Tibial nerve (tissue), 4 donors: Measurements from ENCODE around the gene COL9A3. TPM values are rescaled to one million over a fixed set of nuclear protein-coding genes. Genes with fewer than 3 reads are reported as not detected.
A peak's percentile ranks its signal among the peaks of the same experiment; 100 is the strongest.

ENCODE experiments used
- DNase-seq, 2 donors: peaks; one replicate each; pipeline ENCODE4 v3.0.0-alpha.2; 2019; ENCODE audit warnings: low spot score in 2 of 2
- H3K27ac ChIP-seq, 4 donors: fragments of 200-600 bp; sonication (generic) in 3 of 4; one replicate each; pipeline ENCODE4 v1.5.1; 2017 to 2019; ENCODE audit warnings: mild to moderate bottlenecking in 1 of 4
- H3K27me3 ChIP-seq, 2 donors: fragments of 200-600 bp; sonication (generic) in 1 of 2; one replicate each; pipeline versions ENCODE4 v1.5.1 to v1.6.0; 2017 to 2019
- H3K36me3 ChIP-seq, 3 donors: fragments of 200-600 bp; sonication (generic); one replicate each; pipeline ENCODE4 v1.5.1; 2018 to 2019
- H3K4me1 ChIP-seq, 4 donors: fragments of 200-600 bp; sonication (generic) in 3 of 4; one replicate each; pipeline ENCODE4 v1.5.1; 2017 to 2019
- H3K4me3 ChIP-seq, 4 donors: fragments of 200-600 bp; sonication (generic) in 3 of 4; one replicate each; pipeline ENCODE4 v1.5.1; 2017 to 2019; ENCODE audit warnings: mild to moderate bottlenecking in 1 of 4, moderate library complexity in 1 of 4
- H3K9me3 ChIP-seq, 4 donors: fragments of 200-600 bp; sonication (generic) in 3 of 4; one replicate each; pipeline ENCODE4 v1.5.1; 2017 to 2019
- EP300 ChIP-seq, 2 donors: sonication (generic); formaldehyde crosslinking; IDR thresholded peaks; one replicate each; pipeline ENCODE4 v1.6.1; 2017; ENCODE audit warnings: antibody characterized with exemption in 2 of 2, mild to moderate bottlenecking in 1 of 2
- POLR2A ChIP-seq, 2 donors: fragments of 450-650 bp; IDR thresholded peaks; one replicate each; pipeline ENCODE4 v1.6.1; 2017; ENCODE audit warnings: antibody characterized with exemption in 2 of 2, mild to moderate bottlenecking in 2 of 2, moderate library complexity in 2 of 2
- WGBS, 2 donors: methylation state at CpG; one replicate each; pipeline ENCODE4 v1.1.5; 2018; 5-methylcytosine and 5-hydroxymethylcytosine counted together
- total RNA-seq, 4 donors: library from RNA; depleted of rRNA; stranded (reverse); fragments of >200 nt; gene quantifications; one replicate each; pipeline ENCODE4 v1.1.0, GENCODE V29; 2016
- TF ChIP-seq, protein P1 (sequence below), 5 experiments: fragments of 200-600 bp in 3 of 5; fragments of 450-650 bp in 2 of 5; sonication (generic) in 3 of 5; IDR thresholded peaks; one replicate each; pipeline ENCODE4 v1.5.1; 2016 to 2019; ENCODE audit warnings: antibody characterized with exemption in 5 of 5, mild to moderate bottlenecking in 3 of 5, moderate library complexity in 2 of 5

The COL9A3 gene
- total RNA-seq, 4 donors from 2014 or later: 51.3 to 81.2 (median 63.5) TPM

DNA sequence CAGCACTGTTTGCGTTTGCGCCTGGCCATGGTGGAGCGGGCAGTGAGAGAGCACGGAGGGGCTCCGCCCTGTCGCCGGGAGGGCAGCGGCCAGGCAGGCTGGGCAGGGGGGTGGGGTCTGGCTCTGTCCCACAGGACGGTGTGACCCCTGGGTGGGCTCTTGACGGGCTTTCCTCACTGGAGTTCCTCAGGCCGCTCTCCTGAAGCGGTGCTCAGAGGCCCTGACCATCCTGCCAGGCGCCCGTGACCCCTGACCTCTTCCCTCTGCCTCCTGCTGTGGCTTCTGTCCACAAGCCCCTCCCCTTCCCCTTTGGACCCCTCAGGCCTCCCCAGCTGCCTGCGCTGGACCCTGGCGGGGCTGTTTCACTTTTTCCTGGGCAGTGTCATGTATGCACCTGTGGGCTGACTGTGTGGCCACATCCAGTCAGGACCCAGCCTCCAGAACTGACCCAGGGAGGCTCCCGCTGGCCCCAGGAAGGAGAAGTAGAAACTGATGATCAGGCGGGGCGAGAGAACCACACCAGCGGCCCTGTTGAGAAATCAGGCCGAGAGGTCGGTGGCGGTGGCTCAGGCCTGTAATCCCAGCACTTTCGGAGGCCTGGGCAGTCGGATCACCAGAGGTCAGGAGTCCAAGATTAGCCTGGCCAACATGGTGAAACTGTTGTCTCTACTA, 11.0 kb upstream of the COL9A3 start:
- TF ChIP-seq POLR2A (IDR thresholded peaks at IDR 0.05) (no peak), EP300 (IDR thresholded peaks at IDR 0.05) (peak in 1 of 2 donors; percentile 29)
- Histone ChIP-seq H3K4me3 (peak overlapping the region; percentile 89 to 100 (median 94)), H3K27ac (peak overlapping the region; percentile 88 to 98 (median 98)), H3K27me3 (no peaks in the 10 kb centered on the region), H3K9me3 (no peaks in the 10 kb centered on the region), H3K4me1 (peaks cover 0 to 41% (median 26%) of the 10 kb centered on the region in 4 donors), H3K36me3 (peaks cover 0 to 57% (median 12%) of the 10 kb centered on the region in 3 donors)
- DNase-seq: peak in 1 of 2 donors; percentile 48
- 19 to 27% methylated on average over 14 to 22 of the region's 25 CpGs for WGBS, 2 donors

DNA sequence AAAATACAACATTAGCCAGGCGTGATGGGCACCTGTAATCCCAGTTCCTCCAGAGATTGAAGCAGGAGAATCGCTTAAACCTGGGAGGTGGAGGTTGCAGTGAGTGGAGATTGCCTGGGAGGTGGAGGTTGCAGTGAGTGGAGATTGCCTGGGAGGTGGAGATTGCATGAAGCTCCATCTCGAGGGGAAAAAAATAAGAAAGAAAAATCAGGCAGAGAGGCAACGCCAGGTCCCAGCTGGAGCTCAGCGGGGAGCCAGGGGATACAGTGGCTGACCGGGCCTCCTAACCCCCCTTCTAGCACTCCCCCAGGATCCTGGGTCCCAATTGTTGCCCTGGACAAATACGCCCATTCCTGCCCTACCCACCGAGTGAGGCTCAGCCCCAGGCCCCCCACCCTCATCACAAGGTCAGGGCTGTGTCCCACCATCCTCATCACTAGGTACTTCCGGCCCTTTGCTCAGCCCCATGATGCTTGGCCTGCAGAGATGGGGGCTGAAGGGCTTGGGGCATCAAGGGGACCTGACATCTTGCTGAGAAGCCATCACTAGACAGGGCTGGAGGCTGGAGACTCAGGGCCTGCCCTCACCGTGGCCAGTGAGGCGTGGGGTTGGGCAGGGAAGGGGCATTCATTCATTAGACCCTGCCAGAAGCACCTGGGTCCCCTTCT, 10.3 kb upstream of the COL9A3 start:
- Histone ChIP-seq H3K27me3 (no peaks in the 10 kb centered on the region), H3K4me3 (peak overlapping the region; percentile 89 to 100 (median 94)), H3K36me3 (peaks cover 0 to 57% (median 17%) of the 10 kb centered on the region in 3 donors), H3K9me3 (no peaks in the 10 kb centered on the region), H3K4me1 (peaks cover 0 to 41% (median 26%) of the 10 kb centered on the region in 4 donors), H3K27ac (peak overlapping the region; percentile 88 to 98 (median 98))
- no peak for DNase-seq
- TF ChIP-seq EP300 (IDR thresholded peaks at IDR 0.05) (no peak), POLR2A (IDR thresholded peaks at IDR 0.05) (no peak)
- TF ChIP-seq, protein P1, sequence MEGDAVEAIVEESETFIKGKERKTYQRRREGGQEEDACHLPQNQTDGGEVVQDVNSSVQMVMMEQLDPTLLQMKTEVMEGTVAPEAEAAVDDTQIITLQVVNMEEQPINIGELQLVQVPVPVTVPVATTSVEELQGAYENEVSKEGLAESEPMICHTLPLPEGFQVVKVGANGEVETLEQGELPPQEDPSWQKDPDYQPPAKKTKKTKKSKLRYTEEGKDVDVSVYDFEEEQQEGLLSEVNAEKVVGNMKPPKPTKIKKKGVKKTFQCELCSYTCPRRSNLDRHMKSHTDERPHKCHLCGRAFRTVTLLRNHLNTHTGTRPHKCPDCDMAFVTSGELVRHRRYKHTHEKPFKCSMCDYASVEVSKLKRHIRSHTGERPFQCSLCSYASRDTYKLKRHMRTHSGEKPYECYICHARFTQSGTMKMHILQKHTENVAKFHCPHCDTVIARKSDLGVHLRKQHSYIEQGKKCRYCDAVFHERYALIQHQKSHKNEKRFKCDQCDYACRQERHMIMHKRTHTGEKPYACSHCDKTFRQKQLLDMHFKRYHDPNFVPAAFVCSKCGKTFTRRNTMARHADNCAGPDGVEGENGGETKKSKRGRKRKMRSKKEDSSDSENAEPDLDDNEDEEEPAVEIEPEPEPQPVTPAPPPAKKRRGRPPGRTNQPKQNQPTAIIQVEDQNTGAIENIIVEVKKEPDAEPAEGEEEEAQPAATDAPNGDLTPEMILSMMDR (IDR thresholded peaks at IDR 0.05): no peak
- 56 to 65% methylated on average over 8 to 11 of the region's 11 CpGs for WGBS, 2 donors

DNA sequence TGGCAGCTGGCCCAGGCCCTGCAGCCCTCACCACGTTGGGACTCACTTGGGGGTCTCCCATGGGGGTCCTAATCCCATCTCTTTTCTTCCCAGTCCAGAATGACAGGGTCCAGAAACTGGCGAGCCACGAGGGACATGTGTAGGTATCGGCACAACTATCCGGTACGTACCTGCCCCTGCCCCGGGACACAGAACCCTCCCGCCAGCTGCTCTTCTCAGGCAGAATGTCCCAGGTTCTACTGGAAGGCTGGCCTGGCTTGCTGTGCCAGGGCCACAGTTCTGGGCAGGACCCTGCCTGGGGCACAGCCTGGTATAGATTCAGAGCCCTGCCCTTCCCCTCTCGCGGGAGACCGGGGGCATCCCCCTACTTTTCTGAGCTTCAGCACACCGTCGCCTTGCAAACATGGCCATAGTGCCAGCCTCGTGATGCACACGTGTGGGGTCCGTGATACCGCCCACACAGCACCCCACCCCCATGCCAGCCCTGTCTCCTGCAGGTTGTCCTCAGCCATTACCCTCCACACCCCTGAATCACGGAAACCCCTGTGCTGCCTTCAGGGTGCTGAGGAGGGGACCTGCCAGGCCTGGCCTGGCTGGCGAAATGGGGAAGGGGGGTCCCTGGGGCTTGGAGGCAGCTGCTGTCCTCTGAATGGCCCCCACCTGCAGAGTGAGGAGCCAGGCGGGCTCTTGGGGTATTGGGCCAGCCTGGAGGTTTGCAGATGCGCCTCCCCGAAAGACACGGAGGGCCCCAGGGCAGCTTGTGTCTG, 9.2 kb upstream of the COL9A3 start:
- Histone ChIP-seq H3K4me1 (peaks cover 0 to 41% (median 26%) of the 10 kb centered on the region in 4 donors), H3K27ac (peak overlapping the region in 2 of 4 donors; percentile 97 to 98), H3K36me3 (peaks cover 0 to 60% (median 27%) of the 10 kb centered on the region in 3 donors), H3K9me3 (no peaks in the 10 kb centered on the region), H3K27me3 (no peaks in the 10 kb centered on the region), H3K4me3 (no peak overlapping the region)
- TF ChIP-seq, protein P1 (IDR thresholded peaks at IDR 0.05): no peak
- TF ChIP-seq POLR2A (IDR thresholded peaks at IDR 0.05): no peak
- no peak for TF ChIP-seq EP300 (IDR thresholded peaks at IDR 0.05)
- 85% methylated on average over 22 to 23 of the region's 23 CpGs for WGBS, 2 donors
- no peak for DNase-seq

DNA sequence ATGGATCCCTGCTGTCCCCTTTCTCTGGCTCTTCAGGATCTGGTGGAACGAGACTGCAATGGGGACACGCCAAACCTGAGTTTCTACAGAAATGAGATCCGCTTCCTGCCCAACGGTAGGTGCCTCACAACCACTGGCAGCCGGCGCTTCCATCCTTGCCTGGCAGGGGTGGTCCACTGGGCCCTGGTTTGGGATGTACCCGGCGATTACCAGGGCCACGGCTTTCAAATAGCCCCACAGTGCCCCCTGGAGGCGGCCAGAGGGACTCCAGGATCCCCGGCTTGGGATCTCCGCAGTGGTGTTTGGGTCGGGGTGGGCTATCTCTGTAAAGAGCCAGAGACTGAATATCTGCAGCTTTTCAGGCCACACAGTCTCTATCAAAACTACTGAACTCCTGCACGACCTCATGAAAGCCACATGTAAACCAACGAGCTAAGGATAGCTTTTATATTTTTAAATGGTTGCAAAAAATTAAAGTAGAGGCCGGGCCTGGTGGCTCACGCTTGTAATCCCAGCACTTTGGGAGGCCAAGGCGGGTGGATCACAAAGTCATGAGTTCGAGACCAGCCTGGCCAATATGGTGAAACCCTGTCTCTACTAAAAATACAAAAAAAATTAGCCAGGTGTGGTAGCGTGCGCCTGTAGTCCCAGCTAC, 8.5 kb upstream of the COL9A3 start:
- H3K36me3 ChIP-seq: peaks cover 0 to 66% (median 27%) of the 10 kb centered on the region in 3 donors
- 41 to 50% methylated on average over 16 to 19 of the region's 21 CpGs for WGBS, 2 donors
- H3K27ac ChIP-seq: peak overlapping the region in 1 of 4 donors; percentile 98
- H3K4me3 ChIP-seq: no peak overlapping the region
- peaks cover 0 to 41% (median 26%) of the 10 kb centered on the region in 4 donors for H3K4me1 ChIP-seq
- H3K9me3 ChIP-seq: no peaks in the 10 kb centered on the region
- peak; percentile 57 to 77 for DNase-seq
- H3K27me3 ChIP-seq: no peaks in the 10 kb centered on the region
- no peak for TF ChIP-seq POLR2A (IDR thresholded peaks at IDR 0.05)
- TF ChIP-seq, protein P1 (IDR thresholded peaks at IDR 0.05): peak; percentile 90 to 97 (median 94)
- no peak for TF ChIP-seq EP300 (IDR thresholded peaks at IDR 0.05)
